ENCODE data around the gene GSTA3.
"Not testable (repeated sequence)": the region's sequence is repeated elsewhere in the genome, so short reads cannot be mapped to it uniquely, and the experiment has no call there.

GSTA3 gene

GRCh38 chr6:52909531-52909930, at the start of gene GSTA3:
TSS of gene GSTA3 (minus strand) at chr6:52909698. CDS start at chr6:52905834, 3,864 bp downstream.
- no peak for DNase-seq

DNA sequence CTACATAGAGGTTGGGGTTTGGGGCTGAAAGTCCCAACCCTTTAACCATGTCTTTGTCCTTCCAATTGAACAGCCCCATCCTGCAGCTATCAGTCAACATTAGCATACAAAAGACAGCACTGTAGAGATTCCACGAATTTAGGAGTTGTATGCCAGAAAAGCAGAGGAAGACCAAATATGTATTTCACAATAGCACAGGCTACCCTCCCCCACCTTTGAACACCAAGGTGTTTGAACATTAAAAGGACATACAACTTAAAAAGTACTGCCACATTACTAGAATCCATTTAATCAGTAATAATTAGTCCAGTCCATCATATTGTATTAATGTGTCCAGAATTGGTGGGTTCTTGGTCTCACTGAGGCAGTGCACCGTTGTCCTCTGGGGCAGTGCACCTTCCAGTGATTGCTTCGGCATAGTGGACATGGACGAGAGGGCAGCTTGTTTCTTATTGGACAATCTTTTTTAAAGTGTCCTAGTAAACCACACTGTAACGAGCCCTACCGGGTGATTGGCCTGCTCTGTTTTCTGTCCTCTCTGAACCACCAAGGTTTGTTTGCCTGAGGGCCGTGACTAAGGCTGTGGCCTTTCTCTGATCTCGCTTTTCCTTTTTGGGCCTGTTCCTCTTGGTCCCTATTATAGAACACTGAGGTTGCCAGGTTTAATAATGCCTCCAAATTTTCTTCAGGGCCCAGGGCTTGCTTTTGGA, 49.2 kb upstream of the GSTA3 start:
- DNase-seq = no peak

DNA sequence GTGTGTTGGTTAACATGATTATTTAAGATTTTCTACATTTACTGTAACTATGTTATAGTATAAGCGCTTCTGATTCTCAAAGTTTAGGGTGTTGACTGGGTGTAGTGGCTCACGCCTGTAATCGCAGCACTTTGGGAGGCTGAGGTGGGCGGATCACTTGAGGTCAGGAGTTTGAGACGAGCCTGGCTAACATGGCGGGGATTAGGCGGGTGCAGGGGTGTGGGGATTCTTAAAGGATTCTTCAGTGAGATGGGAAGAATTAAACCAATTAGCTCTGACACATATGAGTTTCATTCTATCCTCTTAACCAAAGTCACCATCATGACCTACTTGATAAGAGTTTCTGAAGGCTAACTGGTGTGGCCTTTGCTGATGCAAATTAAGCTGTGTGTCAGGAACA, 46.4 kb upstream of the GSTA3 start:
- DNase-seq = no peak

- no peak for DNase-seq
Observed at GRCh38 chr6:52953911-52954839, 44.7 kb upstream of the GSTA3 start.

GRCh38 chr6:52946306-52946705, 36.8 kb upstream of the GSTA3 start:
- no peak for DNase-seq

DNA sequence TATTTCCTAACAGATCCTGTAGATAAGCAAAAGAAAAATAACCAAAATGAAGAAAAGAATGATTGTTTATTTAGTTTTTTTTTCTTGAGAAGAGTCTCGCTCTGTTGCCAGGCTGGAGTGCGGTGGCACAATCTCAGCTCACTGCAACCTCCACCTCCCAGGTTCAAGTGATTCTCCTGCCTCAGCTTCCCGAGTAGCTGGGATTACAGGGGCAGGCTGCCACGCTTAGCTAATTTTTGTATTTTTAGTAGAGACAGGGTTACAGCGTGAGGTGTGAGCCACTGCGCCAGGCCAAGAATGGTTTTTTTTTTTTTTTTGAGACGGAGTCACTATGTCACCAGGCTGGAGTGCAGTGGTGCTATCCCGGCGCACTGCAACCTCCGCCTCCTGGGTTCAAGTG, 33.3 kb upstream of the GSTA3 start:
- not testable (repeated sequence) for DNase-seq

DNA sequence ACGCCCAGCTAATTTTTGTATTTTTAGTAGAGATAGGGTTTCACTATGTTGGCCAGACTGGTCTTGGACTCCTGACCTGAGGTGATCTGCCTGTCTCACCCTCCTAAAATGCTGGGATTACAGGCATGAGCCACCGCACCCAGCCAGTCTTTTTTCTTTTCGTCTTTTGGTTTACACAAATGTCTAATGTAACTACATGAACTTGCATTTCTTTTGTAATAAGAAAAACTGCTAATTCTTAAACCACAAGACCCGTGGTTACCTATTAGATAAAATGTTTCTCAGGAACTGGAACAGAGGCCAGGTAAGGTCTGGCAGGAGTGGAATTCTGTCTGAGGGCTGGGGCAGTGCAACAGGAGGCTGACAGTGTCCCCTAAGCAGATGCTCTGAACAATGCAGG, 32.7 kb upstream of the GSTA3 start:
- no peak for DNase-seq

DNA sequence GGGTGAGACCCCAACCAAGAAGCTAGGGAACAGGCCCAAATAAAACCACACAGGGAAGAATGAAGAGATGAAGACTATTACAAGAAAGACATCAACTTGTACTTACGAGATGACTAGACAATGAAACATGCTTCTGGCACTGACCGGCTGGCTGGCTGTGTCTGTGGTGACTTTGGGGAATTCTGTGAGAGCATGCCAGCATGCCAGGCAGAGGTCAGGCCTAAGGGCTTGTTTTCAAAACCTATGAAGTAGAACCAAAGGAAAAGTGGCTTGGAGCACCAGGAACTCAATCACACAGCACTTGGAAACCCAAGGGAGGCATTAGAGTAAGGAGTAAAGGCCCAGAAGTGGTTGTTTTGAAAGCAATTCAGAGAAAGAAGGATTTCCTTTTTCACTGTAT, 28.4 kb upstream of the GSTA3 start:
- no peak for DNase-seq

- DNase-seq = no peak
Observed at GRCh38 chr6:52933778-52934177, 24.3 kb upstream of the GSTA3 start.

- no peak for DNase-seq
Observed at GRCh38 chr6:52931351-52931750, 21.9 kb upstream of the GSTA3 start.

DNA sequence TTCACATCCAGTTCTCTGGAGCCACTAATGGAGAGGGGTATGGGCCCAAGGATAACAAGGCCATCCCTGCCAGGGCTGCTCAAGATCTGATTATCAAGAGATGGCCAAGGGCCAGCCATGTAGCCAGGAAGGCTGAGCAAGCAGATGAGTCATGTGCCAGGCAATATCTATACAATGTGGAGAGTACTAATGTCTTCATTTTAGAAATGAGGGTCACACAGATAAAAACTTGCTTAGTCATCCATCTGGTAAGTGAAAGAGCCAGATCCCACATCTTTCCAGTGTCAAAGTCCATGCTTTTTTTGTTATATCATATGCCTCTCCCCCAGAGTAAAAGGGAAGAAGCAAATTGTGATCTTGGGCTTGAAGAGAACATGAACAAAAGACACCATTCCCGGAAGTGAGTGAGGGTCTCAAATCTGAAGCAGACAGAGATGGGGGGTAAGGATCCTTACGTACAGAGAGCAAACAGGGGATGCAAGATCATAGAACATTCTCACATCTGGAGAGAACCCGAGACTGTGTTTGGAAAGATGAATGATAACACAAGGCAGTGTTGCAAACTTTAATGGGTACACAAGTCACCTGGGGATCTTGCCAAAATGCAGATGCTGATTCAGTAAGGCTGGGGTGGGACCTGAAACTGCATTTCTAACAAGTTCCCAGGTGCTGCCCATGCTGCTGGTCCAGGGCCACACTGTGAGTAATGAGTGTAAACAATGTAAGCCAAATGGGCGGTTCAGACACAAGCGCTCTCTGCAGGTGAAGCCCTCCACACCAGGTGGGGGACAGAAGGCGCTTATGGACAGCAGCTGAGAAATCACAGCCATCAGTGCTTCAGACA, 20.0 kb upstream of the GSTA3 start:
- no peak for DNase-seq

DNA sequence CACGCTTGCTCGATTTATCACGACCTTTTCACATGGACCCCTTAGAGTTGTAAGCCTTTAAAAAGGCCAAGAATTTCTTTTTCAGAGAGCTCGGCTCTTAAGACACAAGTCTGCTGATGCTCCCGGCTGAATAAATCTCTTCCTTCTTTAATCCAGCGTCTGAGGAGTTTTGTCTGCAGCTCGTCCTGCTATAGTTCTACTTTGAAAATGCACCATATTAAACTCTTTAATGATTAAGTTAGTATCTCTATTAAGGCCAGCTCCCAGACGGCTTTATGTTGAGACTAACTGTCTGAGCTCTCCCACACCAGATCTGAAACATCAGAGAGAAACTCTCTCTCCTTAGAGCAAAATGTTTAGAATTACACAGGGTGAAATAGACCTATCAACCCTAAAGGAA, 18.0 kb upstream of the GSTA3 start:
- DNase-seq = no peak

- no peak for DNase-seq
Observed at GRCh38 chr6:52925919-52926792, 16.7 kb upstream of the GSTA3 start.

DNA sequence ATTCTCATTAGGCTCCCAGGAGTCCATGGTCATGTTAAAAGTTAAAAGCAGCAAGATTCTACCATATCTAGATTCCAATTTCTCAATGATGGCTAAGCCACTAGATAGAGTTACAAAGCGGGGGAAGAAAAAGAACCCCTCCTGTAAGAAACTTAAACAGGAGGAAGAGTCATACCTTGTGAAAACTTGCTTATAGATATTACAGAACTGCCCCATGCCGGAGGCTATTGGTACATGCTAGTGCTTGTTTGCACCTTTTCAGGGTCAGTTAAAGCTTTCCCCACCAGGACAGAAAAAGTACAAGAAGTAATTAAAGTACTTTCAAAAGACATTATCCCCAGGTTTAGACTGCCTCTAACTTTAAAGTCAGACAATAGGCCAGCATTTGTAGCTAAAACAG, 15.5 kb upstream of the GSTA3 start:
- DNase-seq = no peak

DNA sequence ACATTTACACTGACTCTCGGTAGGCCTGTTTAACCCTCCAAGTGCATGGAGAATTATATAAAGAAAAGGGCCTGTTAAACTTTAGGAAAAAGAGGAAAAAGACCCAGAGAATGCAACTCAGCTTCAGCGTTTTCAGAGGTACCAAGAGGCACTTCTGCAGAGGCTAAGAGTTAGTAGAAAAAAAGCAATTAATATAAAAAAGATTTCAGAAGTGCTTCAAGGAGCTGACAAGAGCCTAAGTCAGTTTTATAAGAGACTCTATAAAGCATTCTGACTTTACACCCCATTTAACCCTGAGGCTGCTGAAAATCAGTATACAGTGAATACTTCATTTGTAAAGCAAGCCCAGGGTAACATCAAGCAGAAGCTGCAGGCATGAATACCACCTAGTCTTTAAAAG, 14.2 kb upstream of the GSTA3 start:
- DNase-seq = not testable (repeated sequence)

DNA sequence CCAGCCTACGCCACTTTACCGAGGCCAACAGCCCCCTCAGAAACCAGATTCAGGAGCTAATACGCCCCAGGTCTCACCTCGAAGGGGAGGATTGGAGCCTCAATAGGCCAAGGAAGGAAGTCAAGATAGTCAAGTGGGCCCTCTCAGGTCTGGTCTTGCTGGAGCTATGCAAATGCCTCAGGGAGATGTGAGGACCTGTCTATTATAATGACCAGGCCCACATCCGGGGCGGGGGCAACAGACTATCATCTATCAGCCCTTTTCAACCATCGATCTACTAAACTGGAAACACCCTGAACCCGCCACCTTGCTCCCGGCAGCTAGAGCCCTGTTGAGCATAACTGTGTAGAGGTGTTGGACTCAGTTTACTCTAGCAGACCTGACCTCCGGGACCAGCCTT, 12.7 kb upstream of the GSTA3 start:
- no peak for DNase-seq

DNA sequence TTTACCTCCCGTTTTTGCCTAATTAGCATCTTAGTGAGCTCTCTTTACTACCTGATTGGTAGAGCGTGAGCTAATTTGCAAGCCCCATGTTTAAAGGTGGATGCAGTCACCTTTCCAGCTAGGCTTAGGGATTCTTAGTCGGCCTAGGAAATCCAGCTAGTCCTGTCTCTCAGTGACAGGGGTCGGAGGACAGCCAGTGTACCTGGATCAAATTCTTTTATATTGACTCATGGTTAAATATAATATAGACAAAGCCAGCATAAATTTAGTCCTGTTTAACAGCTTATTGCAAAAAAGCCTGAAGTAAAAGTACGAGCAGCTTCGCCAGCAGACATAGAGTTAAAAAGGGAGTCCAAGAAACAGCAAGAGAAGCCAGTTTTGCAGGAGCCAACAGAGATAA, 12.2 kb upstream of the GSTA3 start:
- no peak for DNase-seq

DNA sequence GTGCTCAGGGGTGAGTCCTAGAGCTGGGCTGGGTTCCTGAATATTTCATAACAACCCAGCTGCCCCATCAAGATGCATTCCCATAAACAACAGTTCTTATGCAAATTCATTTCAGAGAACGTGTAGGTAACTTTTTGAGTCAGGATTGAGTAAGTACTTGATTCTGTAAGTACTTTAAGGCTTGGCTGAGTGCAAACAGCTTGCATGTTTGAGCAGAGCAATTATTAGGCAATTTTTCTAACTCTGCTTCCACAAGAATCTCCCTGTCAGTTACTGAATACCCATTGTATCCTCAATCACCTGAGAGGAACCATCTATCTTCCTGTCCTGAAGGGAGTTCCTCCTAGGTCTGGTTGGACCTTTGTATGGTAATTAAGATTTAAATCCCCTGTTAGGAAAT, 10.0 kb upstream of the GSTA3 start:
- DNase-seq = not testable (repeated sequence)

- DNase-seq = not testable (repeated sequence)
Observed at GRCh38 chr6:52918771-52919170, 9.3 kb upstream of the GSTA3 start.

- DNase-seq = not testable (repeated sequence)
Observed at GRCh38 chr6:52918027-52918686, 8.7 kb upstream of the GSTA3 start.

DNA sequence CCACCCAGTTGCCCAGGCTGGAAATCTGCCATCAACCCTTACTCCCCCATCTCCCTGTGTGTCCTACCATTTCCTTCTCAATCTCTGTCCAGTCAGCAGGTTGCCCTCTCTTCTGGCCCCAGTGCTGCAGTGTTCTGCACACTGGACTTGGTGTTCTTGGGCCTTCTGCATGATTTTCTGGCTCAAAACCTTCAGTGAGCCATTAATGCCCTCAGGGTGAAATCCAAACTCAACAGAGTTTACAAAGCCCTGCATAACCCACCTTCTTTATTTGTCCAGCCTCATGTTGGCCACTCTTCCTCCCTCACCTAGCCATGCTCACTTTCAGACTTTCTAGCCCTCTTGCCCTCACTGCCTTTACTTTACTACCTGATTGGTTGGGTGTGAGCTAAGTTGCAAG, 5.0 kb upstream of the GSTA3 start:
- no peak for DNase-seq
